ENCODE data around the gene LSM4.

DNA sequence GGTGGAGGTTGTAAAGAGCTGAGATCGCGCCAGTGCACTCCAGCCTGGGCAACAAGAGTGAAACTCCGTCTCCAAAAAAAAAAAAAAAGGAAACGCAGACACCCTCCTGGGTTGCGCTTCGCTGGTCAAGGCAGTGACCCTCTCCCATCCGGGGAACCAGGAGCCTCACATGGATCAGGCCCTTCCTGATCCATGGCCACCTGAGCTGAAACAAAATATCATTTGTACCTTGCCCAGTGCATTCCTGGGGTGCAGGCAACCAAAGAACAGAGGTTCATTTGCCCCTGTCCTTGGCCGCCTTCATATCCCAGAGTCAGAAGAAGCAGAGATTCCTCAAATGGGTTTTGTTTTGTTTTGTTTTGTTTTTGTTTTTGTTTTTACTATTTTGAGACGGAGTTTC lies 8.0 kb upstream of the LSM4 start:
- no peak for TF ChIP-seq CTCF (conservative IDR thresholded peaks at IDR 0.05 in 1 of 2, IDR thresholded peaks at IDR 0.05 in 1 of 2; ENCODE audit: low read depth in 1 of 2, low read length in 2 of 2)
- TF ChIP-seq EZH2 (IDR thresholded peaks at IDR 0.05; ENCODE audit: low read length, missing control alignments) = no peak

Measured in fibroblast of lung (primary cell).